ENCODE results near the gene PGPEP1. TPM values are rescaled to one million over a fixed set of nuclear protein-coding genes. Genes with fewer than 3 reads are reported as not detected.
A peak's percentile ranks its signal among the peaks of the same experiment; 100 is the strongest.

PGPEP1 gene
- polyA plus RNA-seq, 1 of the 3 experiments (the other 2 are of a cell fraction): 13.8 TPM

- no peak for TF ChIP-seq REST (IDR thresholded peaks at IDR 0.05; ENCODE audit: low read depth, low read length)
Observed at GRCh38 chr19:18299654-18300053, 40.7 kb upstream of the PGPEP1 start (continued).

- H3K4me3 ChIP-seq (ENCODE audit: low read depth in 2 of 2, low read length in 1 of 2): no peak overlapping the region
- no peaks in the 10 kb centered on the region for H3K36me3 ChIP-seq (replicated peaks in 1 of 2; ENCODE audit: control insufficient read depth in 1 of 2, insufficient read depth in 2 of 2, low read length in 1 of 2)
- H3K9me2 ChIP-seq: no peaks in the 10 kb centered on the region
- H2AFZ ChIP-seq (ENCODE audit: low read depth): peak overlapping the region; percentile 72; the same call in 1 of the 2 replicates
- no peaks in the 10 kb centered on the region for H3K79me2 ChIP-seq (ENCODE audit: insufficient read depth)
- no peak for DNase-seq
- H3K27me3 ChIP-seq (ENCODE audit: insufficient read depth): no peaks in the 10 kb centered on the region
- H3K4me1 ChIP-seq (ENCODE audit: control insufficient read depth in 1 of 2, insufficient read depth in 2 of 2, low read depth in 1 of 2, low read length in 1 of 2): peaks cover 25 to 32% of the 10 kb centered on the region in 2 experiments; a peak in 3 of 4 replicates
- TF ChIP-seq FOSL2 (IDR thresholded peaks at IDR 0.05; ENCODE audit: borderline replicate concordance, low read depth) (peak; percentile 85), RAD21 (IDR thresholded peaks at IDR 0.05; ENCODE audit: low read length) (no peak), MEF2A (IDR thresholded peaks at IDR 0.05; ENCODE audit: borderline replicate concordance, low read depth) (peak; percentile 80; the same call in 1 of the 2 replicates), MXI1 (IDR thresholded peaks at IDR 0.05; ENCODE audit: low read depth, low read length) (no peak), POLR2AphosphoS5 (IDR thresholded peaks at IDR 0.05; ENCODE audit: low read depth, low read length) (peak; percentile 37; the same call in 1 of the 2 replicates), NFIC (IDR thresholded peaks at IDR 0.05; ENCODE audit: borderline replicate concordance) (peak; percentile 67), RXRA (IDR thresholded peaks at IDR 0.05; ENCODE audit: borderline replicate concordance, low read depth) (0 out of 2 replicates have a peak, but pooled peaks have one; percentile 16), TCF12 (IDR thresholded peaks at IDR 0.05) (peak; percentile 56; the same call in 1 of the 2 replicates)
- peak overlapping the region; percentile 29; the same call in 1 of the 2 replicates for H3K4me2 ChIP-seq
- H4K20me1 ChIP-seq (ENCODE audit: insufficient read depth): no peaks in the 10 kb centered on the region
- ChIA-PET POLR2A (interaction anchor here (1.4 kb wide), 1 partner anchor 8 kb away, joined by 3 read pairs; no protein-coding TSS in a partner anchor), CTCF (interaction anchor here (0.6 to 5.1 kb wide), 5 partner anchors 14 to 27 kb away, joined by 3 to 69 read pairs (median 3); partner anchors contain the start of gene JUND)
- no peaks in the 10 kb centered on the region for H3K9me3 ChIP-seq
- H3K9ac ChIP-seq: no peak overlapping the region
- 33% methylated on average over 11 of the region's 18 CpGs for WGBS (ENCODE audit: low lambda C conversion rate)
- H3F3A ChIP-seq (replicated peaks; ENCODE audit: insufficient read depth): peaks cover 43% of the 10 kb centered on the region
- H3K27ac ChIP-seq (ENCODE audit: low read depth in 2 of 2, low read length in 1 of 2): peak overlapping the region in 1 of 2 experiments; percentile 54; a peak in 1 of 4 replicates
Observed at GRCh38 chr19:18300930-18301717, 39.3 kb upstream of the PGPEP1 start.

GRCh38 chr19:18301718-18302111 lies 38.7 kb upstream of the PGPEP1 start:
- WGBS (ENCODE audit: low lambda C conversion rate): 60% methylated on average over 3 of the region's 4 CpGs
- H3K27me3 ChIP-seq (ENCODE audit: insufficient read depth): no peaks in the 10 kb centered on the region
- no peaks in the 10 kb centered on the region for H3K9me2 ChIP-seq
- H3K4me1 ChIP-seq (ENCODE audit: control insufficient read depth in 1 of 2, insufficient read depth in 2 of 2, low read depth in 1 of 2, low read length in 1 of 2): peaks cover 25 to 32% of the 10 kb centered on the region in 2 experiments; a peak in 3 of 4 replicates
- H3K4me3 ChIP-seq (ENCODE audit: low read depth in 2 of 2, low read length in 1 of 2): no peak overlapping the region
- ChIA-PET CTCF (interaction anchor here (0.6 to 5.1 kb wide), 4 partner anchors 15 to 26 kb away, joined by 3 to 69 read pairs (median 3); partner anchors contain the start of gene JUND), POLR2A (interaction anchor here (1.4 kb wide), 1 partner anchor 9 kb away, joined by 3 read pairs; no protein-coding TSS in a partner anchor)
- H3K9me3 ChIP-seq: no peaks in the 10 kb centered on the region
- peaks cover 0 to 4% of the 10 kb centered on the region in 2 experiments for H3K36me3 ChIP-seq (replicated peaks in 1 of 2; ENCODE audit: control insufficient read depth in 1 of 2, insufficient read depth in 2 of 2, low read length in 1 of 2)
- H3K4me2 ChIP-seq: no peak overlapping the region
- H3K9ac ChIP-seq: no peak overlapping the region
- H3K27ac ChIP-seq (ENCODE audit: low read depth in 2 of 2, low read length in 1 of 2): no peak overlapping the region
- no peak overlapping the region for H2AFZ ChIP-seq (ENCODE audit: low read depth)
- peaks cover 43% of the 10 kb centered on the region for H3F3A ChIP-seq (replicated peaks; ENCODE audit: insufficient read depth)
- TF ChIP-seq CTCF (IDR thresholded peaks at IDR 0.05) (no peak), PBX3 (IDR thresholded peaks at IDR 0.05) (no peak), NFIC (IDR thresholded peaks at IDR 0.05; ENCODE audit: borderline replicate concordance) (no peak), EZH2phosphoT487 (IDR thresholded peaks at IDR 0.05; ENCODE audit: borderline replicate concordance, low read depth) (no peak), RFX5 (IDR thresholded peaks at IDR 0.05; ENCODE audit: low read length) (no peak), MEF2A (IDR thresholded peaks at IDR 0.05; ENCODE audit: borderline replicate concordance, low read depth) (no peak), TAF1 (IDR thresholded peaks at IDR 0.05; ENCODE audit: borderline replicate concordance, low read depth, low read length) (no peak)
- DNase-seq: no peak
- H4K20me1 ChIP-seq (ENCODE audit: insufficient read depth): no peaks in the 10 kb centered on the region
- H3K79me2 ChIP-seq (ENCODE audit: insufficient read depth): no peaks in the 10 kb centered on the region

All from SK-N-SH (cell line).